Measurements from ENCODE around the gene ZNF700.

The ZNF700 gene

DNA sequence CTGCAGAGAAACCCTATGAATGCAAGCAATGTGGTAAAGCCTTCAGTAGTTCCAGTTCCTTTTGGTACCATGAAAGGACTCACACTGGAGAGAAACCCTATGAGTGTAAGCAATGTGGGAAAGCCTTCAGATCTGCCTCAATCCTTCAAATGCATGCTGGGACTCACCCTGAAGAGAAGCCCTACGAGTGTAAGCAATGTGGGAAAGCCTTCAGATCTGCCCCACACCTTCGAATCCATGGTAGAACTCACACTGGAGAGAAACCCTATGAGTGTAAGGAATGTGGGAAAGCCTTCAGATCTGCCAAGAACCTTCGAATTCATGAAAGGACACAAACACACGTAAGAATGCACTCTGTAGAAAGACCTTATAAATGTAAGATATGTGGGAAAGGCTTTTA is 54.6 kb downstream of the ZNF700 start:
- TF ChIP-seq, protein P1, sequence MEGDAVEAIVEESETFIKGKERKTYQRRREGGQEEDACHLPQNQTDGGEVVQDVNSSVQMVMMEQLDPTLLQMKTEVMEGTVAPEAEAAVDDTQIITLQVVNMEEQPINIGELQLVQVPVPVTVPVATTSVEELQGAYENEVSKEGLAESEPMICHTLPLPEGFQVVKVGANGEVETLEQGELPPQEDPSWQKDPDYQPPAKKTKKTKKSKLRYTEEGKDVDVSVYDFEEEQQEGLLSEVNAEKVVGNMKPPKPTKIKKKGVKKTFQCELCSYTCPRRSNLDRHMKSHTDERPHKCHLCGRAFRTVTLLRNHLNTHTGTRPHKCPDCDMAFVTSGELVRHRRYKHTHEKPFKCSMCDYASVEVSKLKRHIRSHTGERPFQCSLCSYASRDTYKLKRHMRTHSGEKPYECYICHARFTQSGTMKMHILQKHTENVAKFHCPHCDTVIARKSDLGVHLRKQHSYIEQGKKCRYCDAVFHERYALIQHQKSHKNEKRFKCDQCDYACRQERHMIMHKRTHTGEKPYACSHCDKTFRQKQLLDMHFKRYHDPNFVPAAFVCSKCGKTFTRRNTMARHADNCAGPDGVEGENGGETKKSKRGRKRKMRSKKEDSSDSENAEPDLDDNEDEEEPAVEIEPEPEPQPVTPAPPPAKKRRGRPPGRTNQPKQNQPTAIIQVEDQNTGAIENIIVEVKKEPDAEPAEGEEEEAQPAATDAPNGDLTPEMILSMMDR (IDR thresholded peaks at IDR 0.05; ENCODE audit: low read depth, low read length): no peak
- no peak for TF ChIP-seq EZH2phosphoT487 (IDR thresholded peaks at IDR 0.05; ENCODE audit: low read depth)
- no peak overlapping the region for H3K4me2 ChIP-seq (ENCODE audit: low read length)

DNA sequence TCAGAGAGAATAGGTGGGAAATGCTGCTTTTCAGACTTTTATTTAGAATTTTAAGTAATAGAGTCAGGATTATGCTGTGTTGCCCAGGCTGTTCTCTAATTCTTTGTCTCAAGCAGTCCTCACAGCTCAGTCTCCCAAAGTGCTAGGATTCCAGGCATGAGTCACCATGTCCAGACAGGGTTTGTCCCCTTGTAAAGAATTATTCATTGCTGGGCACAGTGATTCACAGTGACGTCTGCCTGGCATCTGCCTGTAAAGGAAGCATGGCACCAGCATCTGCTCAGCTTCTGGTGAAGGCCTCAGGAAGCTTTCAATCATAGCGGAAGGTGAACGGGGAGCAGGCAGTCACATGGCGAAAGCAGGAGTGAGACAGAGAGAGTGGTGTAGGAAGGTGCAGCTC is 57.6 kb downstream of the ZNF700 start:
- H3K27ac ChIP-seq (ENCODE audit: low read length): no peak overlapping the region
- peaks cover 16% of the 10 kb centered on the region for H3K4me1 ChIP-seq (ENCODE audit: low read length)
- peaks cover 39% of the 10 kb centered on the region for H3K36me3 ChIP-seq (replicated peaks; ENCODE audit: low read depth, low read length)
- H3K27me3 ChIP-seq (ENCODE audit: low read depth, low read length): no peaks in the 10 kb centered on the region
- no peak overlapping the region for H3K4me2 ChIP-seq (ENCODE audit: low read length)
- H3K9me3 ChIP-seq (ENCODE audit: insufficient read depth, low read length): peaks cover 29% of the 10 kb centered on the region
- H4K20me1 ChIP-seq (ENCODE audit: insufficient read depth, low read length): no peaks in the 10 kb centered on the region
- no peak for TF ChIP-seq EZH2phosphoT487 (IDR thresholded peaks at IDR 0.05; ENCODE audit: low read depth)
- TF ChIP-seq, protein P1 (IDR thresholded peaks at IDR 0.05; ENCODE audit: low read depth, low read length): no peak
- H3K4me3 ChIP-seq (ENCODE audit: low read length): no peak overlapping the region
- H3K9ac ChIP-seq (ENCODE audit: low read length): no peak overlapping the region
- no peak overlapping the region for H2AFZ ChIP-seq (ENCODE audit: low read depth, low read length)
- H3K79me2 ChIP-seq (ENCODE audit: low read length): peaks cover under 1% of the 10 kb centered on the region; the same call in 1 of the 2 replicates

More for the DNA sequence above, 54.6 kb downstream of the ZNF700 start:
- H3K79me2 ChIP-seq (ENCODE audit: low read length): no peaks in the 10 kb centered on the region
- no peak overlapping the region for H3K27ac ChIP-seq (ENCODE audit: low read length)
- 0 out of 2 replicates have a peak, but pooled peaks cover 8% of the 10 kb centered on the region for H3K4me1 ChIP-seq (ENCODE audit: low read length)
- no peaks in the 10 kb centered on the region for H3K27me3 ChIP-seq (ENCODE audit: low read depth, low read length)
- H2AFZ ChIP-seq (ENCODE audit: low read depth, low read length): no peak overlapping the region
- peaks cover 37% of the 10 kb centered on the region for H3K9me3 ChIP-seq (ENCODE audit: insufficient read depth, low read length)
- peaks cover 40% of the 10 kb centered on the region for H3K36me3 ChIP-seq (replicated peaks; ENCODE audit: low read depth, low read length)
- no peak overlapping the region for H3K9ac ChIP-seq (ENCODE audit: low read length)
- H4K20me1 ChIP-seq (ENCODE audit: insufficient read depth, low read length): no peaks in the 10 kb centered on the region
- H3K4me3 ChIP-seq (ENCODE audit: low read length): no peak overlapping the region

- no peak overlapping the region for H3K4me3 ChIP-seq (ENCODE audit: low read length)
- TF ChIP-seq, protein P1 (IDR thresholded peaks at IDR 0.05; ENCODE audit: low read depth, low read length): peak; percentile 71
- TF ChIP-seq EZH2phosphoT487 (IDR thresholded peaks at IDR 0.05; ENCODE audit: low read depth): no peak
- peaks cover 7% of the 10 kb centered on the region for H4K20me1 ChIP-seq (ENCODE audit: insufficient read depth, low read length)
- no peaks in the 10 kb centered on the region for H3K27me3 ChIP-seq (ENCODE audit: low read depth, low read length)
- no peak overlapping the region for H3K4me2 ChIP-seq (ENCODE audit: low read length)
- peaks cover 17% of the 10 kb centered on the region for H3K79me2 ChIP-seq (ENCODE audit: low read length)
- H2AFZ ChIP-seq (ENCODE audit: low read depth, low read length): no peak overlapping the region
- peaks cover 12% of the 10 kb centered on the region for H3K9me3 ChIP-seq (ENCODE audit: insufficient read depth, low read length)
- H3K4me1 ChIP-seq (ENCODE audit: low read length): peaks cover 16% of the 10 kb centered on the region
- H3K36me3 ChIP-seq (replicated peaks; ENCODE audit: low read depth, low read length): peaks cover 20% of the 10 kb centered on the region
- no peak overlapping the region for H3K9ac ChIP-seq (ENCODE audit: low read length)
- H3K27ac ChIP-seq (ENCODE audit: low read length): no peak overlapping the region
Measured at GRCh38 chr19:11984986-11985385, 60.1 kb downstream of the ZNF700 start.

DNA sequence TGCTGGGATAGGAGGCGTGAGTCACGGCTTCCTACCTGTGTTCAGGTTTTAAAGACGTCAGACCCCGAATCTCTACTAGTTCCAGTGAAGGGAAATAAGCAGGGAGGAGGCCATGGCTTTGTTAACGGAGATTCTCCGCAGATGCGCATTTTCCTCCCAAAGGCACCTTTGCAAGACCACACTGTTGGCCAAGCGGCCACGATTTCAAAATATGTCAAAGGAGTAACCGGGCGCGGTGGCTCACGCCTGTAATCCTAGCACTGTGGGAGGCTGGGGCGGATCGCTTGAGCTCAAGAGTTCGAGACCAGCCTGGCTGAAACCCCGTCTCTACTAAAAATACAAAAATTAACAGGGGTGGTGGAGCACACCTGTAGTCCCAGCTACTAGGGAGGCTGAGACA is 61.8 kb downstream of the ZNF700 start:
- peaks cover 14% of the 10 kb centered on the region for H3K36me3 ChIP-seq (replicated peaks; ENCODE audit: low read depth, low read length)
- H3K9ac ChIP-seq (ENCODE audit: low read length): no peak overlapping the region
- H3K79me2 ChIP-seq (ENCODE audit: low read length): peaks cover 33% of the 10 kb centered on the region
- H3K9me3 ChIP-seq (ENCODE audit: insufficient read depth, low read length): peaks cover 4% of the 10 kb centered on the region; the same call in 1 of the 2 replicates
- H3K27me3 ChIP-seq (ENCODE audit: low read depth, low read length): no peaks in the 10 kb centered on the region
- H3K4me3 ChIP-seq (ENCODE audit: low read length): peak overlapping the region; percentile 88
- TF ChIP-seq EZH2phosphoT487 (IDR thresholded peaks at IDR 0.05; ENCODE audit: low read depth): no peak
- TF ChIP-seq, protein P1 (IDR thresholded peaks at IDR 0.05; ENCODE audit: low read depth, low read length): no peak
- H2AFZ ChIP-seq (ENCODE audit: low read depth, low read length): no peak overlapping the region
- H4K20me1 ChIP-seq (ENCODE audit: insufficient read depth, low read length): peaks cover 17% of the 10 kb centered on the region
- H3K27ac ChIP-seq (ENCODE audit: low read length): no peak overlapping the region
- no peak overlapping the region for H3K4me2 ChIP-seq (ENCODE audit: low read length)
- H3K4me1 ChIP-seq (ENCODE audit: low read length): peaks cover 10% of the 10 kb centered on the region

Data from OCI-LY3 (cell line).